T-helper 2 cell (primary cell): ENCODE measurements around the gene AACS.
"Not testable (repeated sequence)": the region's sequence is repeated elsewhere in the genome, so short reads cannot be mapped to it uniquely, and the experiment has no call there.

Source experiments
- DNase-seq, 5 experiments: peaks; one replicate each; pipeline versions ENCODE4 v3.0.0 to v3.0.0-alpha.2; 2012 to 2022
- total RNA-seq, 2 donors: gene quantifications; one replicate each; lab custom pipeline; 2026; lab: John Stamatoyannopoulos, UW

The AACS gene
- total RNA-seq = 14.1 to 20.0 reads per million in 2 donors

- DNase-seq = peak; percentile 56 to 79 (median 66)
These were observed at the start of gene AACS for GRCh38 chr12:125065021-125065918. AACS (plus strand) TSS chr12:125065435; CDS start chr12:125065585, 150 bp downstream.

GRCh38 chr12:125015680-125016310, 49.4 kb upstream of the AACS start:
- DNase-seq = no peak

GRCh38 chr12:125017801-125018200, 47.4 kb upstream of the AACS start:
- no peak for DNase-seq

- no peak for DNase-seq
These were observed 46.9 kb upstream of the AACS start for GRCh38 chr12:125018356-125018755.

- DNase-seq = no peak
These were observed 44.1 kb upstream of the AACS start for GRCh38 chr12:125021096-125021495.

GRCh38 chr12:125021771-125022170, 43.5 kb upstream of the AACS start:
- no peak for DNase-seq

- DNase-seq = no peak
These were observed 42.2 kb upstream of the AACS start for GRCh38 chr12:125023065-125023464.

GRCh38 chr12:125024949-125025563, 40.2 kb upstream of the AACS start:
- no peak for DNase-seq

- DNase-seq = no peak
These were observed 39.5 kb upstream of the AACS start for GRCh38 chr12:125025606-125026235.

- DNase-seq = no peak
These were observed 37.1 kb upstream of the AACS start for GRCh38 chr12:125028106-125028505.

- DNase-seq = no peak
These were observed 35.4 kb upstream of the AACS start for GRCh38 chr12:125029761-125030358.

- not testable (repeated sequence) for DNase-seq
These were observed 33.8 kb upstream of the AACS start for GRCh38 chr12:125031471-125031870.

GRCh38 chr12:125032466-125033152, 32.6 kb upstream of the AACS start:
- no peak for DNase-seq

GRCh38 chr12:125033288-125033687, 31.9 kb upstream of the AACS start:
- no peak for DNase-seq

GRCh38 chr12:125038976-125039625, 26.1 kb upstream of the AACS start:
- no peak for DNase-seq

- DNase-seq = no peak
These were observed 16.2 kb upstream of the AACS start for GRCh38 chr12:125049093-125049458.

- no peak for DNase-seq
These were observed 14.8 kb upstream of the AACS start for GRCh38 chr12:125050446-125050845.

GRCh38 chr12:125050868-125051267, 14.4 kb upstream of the AACS start:
- DNase-seq = no peak

- DNase-seq = no peak
These were observed 11.4 kb upstream of the AACS start for GRCh38 chr12:125053821-125054220.

GRCh38 chr12:125055591-125055990, 9.6 kb upstream of the AACS start:
- DNase-seq = no peak

GRCh38 chr12:125056306-125056705, 8.9 kb upstream of the AACS start:
- DNase-seq = no peak

- no peak for DNase-seq
These were observed 7.5 kb upstream of the AACS start for GRCh38 chr12:125057708-125058107.
